Mesenteric fat pad (tissue), 1 donor: ENCODE measurements around the gene TTC17. TPM values are rescaled to one million over a fixed set of nuclear protein-coding genes. Genes with fewer than 3 reads are reported as not detected.
"Not testable (repeated sequence)": the region's sequence is repeated elsewhere in the genome, so short reads cannot be mapped to it uniquely, and the experiment has no call there.

Experiments
- DNase-seq: peaks from one replicate; pipeline ENCODE4 v3.0.0-alpha.2; 2020; ENCODE audit warnings: low spot score
- total RNA-seq: library from RNA; stranded (reverse); fragmentation: NEBNext Ultra II Directional; extraction: Animal tissue kit (Norgen Biotek cat#: 25700); gene quantifications from one replicate; pipeline ENCODE4 v1.2.1, GENCODE V29; 2021
- donor health status: DM: yes; HTN: yes; CAD: no.

Gene TTC17
- total RNA-seq, 1 donor from 2014 or later, result 69.3 TPM

DNA sequence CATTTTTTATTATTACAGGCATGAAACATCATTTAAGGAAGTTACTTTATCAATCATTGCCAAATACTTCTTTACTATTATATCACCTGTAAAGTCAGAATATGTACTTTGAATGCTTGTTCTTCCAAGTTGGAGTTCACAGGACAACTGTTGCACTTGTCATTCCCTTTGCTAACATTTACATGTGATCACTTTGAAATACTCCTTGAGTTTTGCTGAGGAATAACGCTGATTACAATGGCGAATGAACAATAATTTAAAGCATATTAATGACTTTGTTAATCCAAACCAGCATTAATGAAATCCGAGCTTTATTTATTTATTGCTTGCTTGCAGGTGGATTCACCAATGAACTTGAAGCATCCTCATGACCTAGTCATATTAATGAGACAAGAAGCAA, 20.2 kb downstream of the TTC17 start:
- DNase-seq, result no peak

DNA sequence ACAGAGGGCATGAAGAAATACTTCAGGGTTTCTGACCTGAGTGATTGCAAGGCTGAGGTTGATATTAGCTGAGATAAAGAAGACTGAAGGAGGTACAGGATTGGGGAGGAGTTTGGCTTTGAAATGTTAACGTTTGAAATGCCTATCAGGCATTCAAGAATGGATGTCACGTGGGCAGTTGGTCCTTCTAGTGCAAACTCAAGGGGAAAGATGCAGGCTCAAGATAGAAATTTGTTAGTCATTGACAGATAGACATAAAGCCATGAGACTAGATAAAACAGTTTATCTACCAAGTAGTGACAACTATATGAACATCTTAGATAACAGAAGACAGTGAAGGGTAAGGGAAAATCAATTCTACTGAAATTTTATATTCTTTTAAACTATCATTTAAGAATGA, 23.1 kb downstream of the TTC17 start:
- no peak for DNase-seq

DNA sequence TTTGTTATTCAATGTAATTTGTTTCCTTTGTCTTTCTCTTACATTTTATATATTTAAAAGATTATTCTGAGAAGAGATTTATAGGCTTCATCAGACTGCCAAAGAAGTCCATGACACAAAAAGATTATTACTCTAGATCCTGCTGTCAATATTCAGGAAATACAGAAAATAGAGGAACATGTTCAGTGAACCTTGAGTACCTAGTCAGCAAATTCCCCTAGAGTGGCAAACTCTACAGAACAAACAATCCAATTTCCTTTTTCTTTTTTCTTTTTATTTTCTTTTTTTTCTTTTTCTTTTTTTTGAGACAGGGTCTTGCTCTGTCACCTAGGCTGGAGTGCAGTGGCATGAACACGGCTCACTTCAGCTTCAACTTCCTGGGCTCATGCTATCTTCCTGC, 23.9 kb downstream of the TTC17 start:
- no peak for DNase-seq

DNA sequence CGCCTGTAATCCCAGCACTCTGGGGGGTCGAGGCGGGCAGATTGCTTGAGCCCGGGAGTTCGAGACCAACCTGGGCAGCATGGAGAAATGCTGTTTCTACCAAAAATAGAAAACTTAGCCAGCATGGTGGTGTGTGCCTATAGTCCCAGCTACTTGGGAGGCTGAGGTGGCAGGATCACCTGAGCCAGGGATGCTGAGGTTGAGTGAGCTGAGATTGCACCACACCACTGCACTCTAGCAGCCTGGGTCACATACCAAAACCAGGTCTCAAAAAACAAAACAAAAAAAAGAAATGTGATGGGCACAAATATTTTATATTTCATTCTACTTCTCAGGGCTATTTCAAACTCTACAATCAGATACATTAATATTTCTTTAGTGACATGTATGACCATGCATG, 25.7 kb downstream of the TTC17 start:
- DNase-seq, result no peak

DNA sequence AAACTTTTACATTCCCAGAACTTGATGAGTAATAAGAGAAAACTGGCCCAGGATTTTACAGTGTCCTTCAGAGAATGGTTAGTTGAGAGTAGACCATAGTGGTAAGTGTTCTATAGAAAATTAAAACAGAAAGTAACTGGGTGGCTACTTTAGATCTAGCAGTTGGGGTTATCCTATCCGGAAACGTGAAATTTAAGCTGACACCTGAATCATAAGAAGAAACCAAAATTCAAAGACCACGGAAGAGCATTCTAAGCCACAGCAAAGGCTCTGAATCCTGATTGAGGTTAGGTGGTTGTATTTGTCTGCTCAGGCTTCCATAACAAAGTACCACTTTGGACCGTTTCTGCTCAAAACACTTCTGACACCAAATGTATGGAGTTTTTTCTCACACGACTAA, 34.0 kb downstream of the TTC17 start:
- no peak for DNase-seq

DNA sequence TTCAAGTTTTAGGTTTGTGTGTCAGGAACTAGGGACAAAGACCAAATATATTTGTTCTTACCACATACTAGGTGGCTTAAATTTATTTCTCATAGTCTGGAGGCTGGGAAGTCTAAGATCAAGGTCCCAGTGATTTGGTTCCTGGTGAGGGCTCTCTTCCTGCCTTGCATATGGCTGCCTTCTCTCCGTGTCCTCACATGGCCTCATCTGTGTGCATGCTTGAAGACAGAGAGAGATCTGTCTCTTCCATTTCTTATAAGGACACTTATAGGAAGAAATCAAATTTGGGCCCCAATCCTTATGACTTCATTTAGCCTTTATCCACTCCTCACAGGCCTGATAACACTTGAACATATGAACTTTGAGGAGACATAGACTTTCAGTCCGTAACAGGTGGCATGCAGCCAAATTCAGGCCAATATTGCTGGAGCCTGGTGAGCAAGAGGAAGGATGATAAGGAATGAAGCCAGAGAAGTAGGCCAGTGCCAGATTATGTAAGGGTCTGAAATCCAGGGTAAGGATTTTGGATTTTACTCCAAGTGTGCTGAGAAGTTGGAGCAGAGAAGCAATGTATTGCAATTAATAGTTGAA, 35.1 kb downstream of the TTC17 start:
- DNase-seq, result no peak

DNA sequence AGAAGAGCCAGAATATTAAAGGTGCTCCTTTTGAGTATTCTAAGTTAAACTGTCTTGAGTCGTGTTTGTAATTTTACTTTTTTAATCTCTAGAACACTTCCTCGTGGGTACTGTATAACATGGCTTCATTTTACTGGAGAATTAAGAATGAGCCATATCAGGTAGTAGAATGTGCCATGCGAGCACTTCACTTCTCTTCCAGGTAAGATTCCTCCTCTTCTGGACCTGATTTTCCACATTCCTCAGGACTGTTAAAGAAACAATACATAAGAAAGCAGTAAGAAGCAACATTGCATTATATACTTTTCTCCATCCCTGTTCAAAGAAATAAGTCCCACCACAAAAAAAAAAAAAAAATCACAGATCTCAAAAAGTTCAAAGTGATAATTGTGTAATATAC, 37.9 kb downstream of the TTC17 start:
- DNase-seq, result no peak

DNA sequence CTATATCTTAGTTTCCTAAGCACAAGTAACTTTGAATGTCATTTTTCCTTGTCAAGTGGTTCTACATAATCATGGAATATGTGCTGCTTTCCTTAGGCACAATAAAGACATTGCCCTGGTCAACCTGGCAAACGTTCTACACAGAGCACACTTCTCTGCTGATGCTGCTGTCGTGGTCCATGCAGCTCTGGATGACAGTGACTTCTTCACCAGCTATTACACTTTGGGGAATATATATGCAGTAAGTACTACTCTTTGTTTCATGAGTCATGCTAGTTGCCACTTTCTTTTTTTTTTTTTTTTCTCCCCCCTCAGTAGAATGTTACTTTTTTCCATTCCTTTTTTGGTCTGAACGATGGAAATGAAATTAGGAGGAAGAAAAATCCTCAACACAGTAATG, 38.5 kb downstream of the TTC17 start:
- DNase-seq, result no peak

DNA sequence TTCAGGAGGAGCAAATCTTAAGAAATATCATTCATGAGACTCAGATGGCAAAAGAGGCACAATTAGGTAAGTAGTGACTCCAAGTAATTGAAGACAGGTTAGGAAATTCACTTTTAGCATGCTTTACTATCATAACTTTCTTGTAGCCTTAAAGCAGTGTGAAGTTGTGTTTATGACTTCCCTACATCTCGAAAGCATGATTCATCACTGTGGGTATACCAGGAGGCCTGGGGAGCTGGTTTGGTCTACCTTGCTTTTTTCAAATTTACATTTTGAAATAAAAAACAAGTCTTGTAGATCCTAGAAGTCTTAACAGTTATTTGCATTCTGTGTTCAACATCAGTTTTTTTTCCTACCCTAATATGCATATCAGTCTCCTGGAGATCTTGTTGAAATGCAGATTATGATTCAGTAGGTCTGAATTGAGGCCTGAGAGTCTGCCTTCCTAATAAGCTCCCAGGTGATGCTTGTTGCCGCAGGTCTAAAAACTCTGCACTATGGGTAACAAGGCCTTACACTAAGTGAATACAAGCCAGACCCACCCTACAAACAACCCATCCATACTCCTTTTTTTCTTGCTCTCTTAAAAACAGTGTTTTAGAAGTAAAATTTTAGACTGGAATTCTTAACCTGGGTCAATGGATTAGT, 41.4 kb downstream of the TTC17 start:
- DNase-seq, result no peak

DNA sequence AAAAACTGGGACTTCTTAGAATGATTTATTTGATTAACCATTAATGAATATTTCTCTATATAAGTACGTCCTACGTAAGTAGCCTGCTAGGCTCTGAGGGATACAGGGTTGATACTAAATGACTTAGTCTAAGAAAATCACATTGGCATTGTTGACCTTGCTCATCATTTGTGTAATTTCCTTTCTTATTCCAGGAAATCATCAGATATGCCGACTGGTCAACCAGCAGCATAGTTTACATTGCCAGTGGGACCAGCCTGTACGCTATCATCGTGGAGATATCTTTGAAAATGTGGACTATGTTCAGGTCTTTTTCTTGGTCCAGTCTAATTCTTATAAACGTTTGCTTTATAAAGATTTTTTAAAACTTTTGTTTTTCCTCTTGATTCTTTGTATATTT, 42.5 kb downstream of the TTC17 start:
- no peak for DNase-seq

DNA sequence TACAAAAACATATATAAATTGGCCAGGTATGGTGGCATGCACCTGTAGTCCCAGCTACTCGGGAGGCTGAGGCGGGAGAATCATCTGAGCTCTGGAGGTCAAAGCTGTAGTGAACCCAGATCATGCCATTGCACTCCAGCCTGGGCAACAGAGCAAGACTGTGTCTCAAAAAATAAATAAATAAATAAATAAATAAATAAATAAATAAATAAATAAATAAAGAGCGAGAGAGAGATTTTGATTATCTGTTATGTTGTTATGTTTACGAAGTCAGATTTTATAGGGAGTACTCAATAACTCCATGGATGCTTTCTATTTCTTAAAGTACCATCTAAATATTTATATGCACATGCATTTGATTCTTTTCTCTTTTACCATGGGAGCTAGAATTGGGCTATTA, 43.1 kb downstream of the TTC17 start:
- not testable (repeated sequence) for DNase-seq

DNA sequence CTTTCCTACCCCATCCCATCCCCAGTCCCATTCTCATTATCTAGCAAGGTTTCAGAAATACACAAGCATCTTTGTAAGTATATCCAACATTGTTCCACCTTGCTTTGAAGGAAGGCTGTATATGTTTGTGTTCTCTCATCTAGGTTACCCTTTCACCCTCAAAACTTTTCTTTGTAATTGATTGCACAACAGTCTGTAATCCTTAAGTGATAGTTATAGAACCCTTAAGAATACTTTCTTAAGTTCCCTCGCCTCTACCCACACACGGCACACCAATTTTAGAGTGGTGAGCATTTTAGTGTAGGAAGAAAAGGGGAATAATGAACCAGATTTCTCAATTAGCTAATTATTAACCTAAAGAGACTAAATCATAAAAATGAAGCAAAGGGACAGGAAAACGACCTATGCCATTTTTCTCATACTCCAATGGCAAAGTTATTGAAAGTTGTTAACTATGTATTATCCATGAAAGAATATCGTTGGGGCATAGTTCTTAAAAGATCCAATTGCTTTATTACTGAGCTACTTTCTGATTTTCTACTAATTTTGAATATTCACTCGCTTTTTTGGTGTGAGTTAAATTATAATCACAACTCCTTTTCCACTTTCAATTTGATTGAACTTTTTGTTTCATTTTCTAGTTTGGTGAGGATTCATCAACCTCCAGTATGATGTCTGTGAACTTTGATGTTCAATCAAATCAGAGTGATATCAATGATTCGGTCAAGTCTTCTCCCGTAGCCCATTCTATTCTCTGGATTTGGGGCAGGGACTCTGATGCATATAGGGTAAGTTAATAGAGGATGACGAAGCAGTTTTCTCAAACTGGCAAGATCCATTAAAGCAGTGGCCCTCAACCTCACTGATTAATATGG, 44.9 kb downstream of the TTC17 start:
- no peak for DNase-seq

DNA sequence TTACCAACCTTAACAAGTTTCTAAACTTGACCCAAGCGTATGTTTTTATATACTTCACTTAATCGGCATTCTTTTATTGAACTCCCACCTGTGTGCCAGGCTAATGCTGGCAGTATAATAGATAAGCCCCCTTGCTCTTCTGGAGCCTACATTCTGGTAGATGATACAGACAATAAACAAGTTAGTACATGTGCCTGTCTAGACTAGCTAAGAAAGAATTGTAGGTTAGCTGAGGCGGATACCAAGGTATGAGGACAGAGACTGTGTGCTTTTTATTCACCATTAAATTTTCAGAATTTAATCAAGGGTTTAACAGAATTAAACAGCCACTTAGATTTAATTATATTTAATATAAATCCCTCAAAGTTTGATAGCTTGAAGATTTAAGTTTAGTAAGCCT, 45.7 kb downstream of the TTC17 start:
- DNase-seq, result no peak

DNA sequence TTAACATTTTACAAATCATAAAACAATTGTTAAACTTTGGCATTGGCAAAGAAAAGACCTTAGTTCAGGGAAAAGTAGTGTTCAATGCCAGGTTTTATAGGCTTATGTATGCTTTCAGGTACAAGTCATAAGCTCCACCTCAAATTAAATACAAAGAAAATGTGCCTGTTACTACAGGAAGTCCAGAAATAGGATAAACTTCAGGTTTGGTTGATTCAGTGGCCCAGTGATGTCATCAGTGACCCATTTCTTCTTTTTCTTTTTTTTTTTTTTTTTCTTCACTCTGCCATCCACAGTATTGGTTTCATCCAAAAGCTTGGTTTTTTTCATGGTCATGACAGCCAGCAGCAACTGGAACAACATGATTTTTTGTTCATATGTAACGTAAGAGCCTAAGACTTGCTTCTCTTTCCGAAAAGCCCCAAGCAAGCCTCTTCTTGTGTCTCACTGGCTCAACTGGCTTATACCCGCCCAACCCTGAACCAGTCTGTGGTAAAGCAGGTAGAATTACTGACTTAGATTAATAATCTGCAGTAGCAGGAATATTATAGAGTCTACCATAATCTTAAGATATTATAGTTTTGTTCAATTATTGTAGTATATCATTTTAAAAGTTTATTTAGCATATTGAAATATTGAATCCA, 46.2 kb downstream of the TTC17 start:
- DNase-seq, result no peak

DNA sequence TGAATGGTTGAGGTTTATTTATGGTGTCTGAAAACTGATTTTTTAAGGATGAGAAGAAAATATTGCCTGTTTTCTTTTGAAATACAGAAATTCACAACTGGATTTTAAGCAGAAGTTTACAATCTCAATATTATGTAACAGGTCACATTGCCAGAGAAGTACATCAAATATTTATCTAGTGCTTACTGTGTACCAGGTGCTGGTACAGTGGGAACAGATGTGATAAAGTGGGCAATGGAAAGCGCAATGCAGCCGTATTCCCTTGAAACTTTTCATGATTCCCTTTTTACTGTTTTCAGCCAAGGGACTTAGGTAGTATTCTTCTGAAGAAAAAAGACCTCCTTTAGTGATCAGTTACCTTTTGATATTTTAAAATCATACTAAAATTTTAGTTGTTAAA, 49.6 kb downstream of the TTC17 start:
- no peak for DNase-seq

DNA sequence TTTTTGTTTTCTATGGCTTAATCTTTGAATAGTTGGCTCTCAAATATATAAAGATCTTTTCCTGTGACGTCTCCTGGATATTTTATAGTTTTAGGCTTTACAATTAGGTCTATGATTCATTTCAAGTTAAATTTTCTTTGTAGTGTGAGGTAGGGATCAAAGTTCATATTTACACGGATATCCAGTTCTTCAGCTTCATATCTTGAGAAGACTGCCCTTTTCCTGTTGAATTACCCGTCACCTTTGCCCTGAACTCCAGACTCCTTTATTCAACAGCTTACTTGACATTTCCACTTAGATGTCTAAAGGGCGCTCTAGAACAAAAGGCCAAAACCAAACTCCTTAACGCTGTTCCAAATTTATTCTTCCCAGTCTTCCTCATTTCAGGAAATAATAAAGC, 51.7 kb downstream of the TTC17 start:
- DNase-seq, result no peak

DNA sequence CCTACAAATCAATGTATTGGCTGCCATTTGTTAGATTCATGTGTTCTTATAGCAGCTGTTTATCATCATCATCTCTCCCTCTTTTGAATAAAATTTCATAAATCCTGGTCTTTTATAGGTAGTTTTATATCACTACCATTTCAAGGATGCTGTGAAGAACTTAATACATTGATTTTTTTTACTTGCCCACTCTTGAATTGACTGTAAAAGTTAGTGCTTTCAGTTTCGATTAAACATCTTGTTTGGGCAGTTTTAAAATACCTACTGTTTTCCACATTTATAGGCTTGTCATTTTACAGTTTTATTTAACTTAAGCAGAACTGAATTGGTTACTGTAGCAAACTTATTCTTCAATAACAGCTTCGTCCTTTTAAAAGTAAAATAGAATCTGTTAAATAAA, 59.5 kb downstream of the TTC17 start:
- no peak for DNase-seq

DNA sequence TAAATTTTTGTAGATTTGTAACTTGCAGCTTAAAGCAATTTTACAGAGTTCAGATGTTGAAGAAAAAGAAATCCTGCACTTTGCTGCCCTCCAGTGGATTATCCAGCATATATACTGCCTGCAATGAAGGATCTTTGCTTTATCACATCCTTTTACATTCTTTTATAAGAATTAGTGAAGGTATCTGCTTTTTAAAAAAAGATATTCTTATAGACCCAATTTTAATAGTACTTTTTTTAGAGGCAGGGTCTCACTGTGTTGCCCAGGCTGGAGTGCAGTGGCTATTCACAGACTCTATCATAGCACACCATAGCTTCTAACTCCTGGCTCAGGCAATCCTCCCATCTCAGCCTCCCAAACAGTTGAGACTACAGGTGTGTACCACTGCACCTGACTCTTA, 60.7 kb downstream of the TTC17 start:
- DNase-seq, result no peak

DNA sequence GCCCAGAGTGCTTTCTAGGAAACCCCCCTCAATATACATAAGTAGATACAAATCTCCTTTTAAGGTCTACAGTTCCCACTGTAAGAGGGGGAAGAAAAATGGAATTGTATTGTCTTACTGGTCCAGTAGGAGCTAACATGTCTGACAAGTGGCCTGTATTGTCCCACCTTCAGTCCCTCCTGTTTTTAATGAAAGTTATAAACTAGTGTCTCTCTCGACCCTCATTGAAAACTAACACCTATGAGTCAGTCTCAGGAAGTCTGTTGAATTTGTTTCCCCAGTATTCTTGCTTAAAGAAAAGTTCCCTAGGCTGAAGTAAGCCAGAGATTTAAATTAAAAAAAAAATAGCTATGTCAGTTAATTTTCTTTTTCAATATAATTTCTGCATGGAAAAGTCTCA, 69.3 kb downstream of the TTC17 start:
- no peak for DNase-seq

DNA sequence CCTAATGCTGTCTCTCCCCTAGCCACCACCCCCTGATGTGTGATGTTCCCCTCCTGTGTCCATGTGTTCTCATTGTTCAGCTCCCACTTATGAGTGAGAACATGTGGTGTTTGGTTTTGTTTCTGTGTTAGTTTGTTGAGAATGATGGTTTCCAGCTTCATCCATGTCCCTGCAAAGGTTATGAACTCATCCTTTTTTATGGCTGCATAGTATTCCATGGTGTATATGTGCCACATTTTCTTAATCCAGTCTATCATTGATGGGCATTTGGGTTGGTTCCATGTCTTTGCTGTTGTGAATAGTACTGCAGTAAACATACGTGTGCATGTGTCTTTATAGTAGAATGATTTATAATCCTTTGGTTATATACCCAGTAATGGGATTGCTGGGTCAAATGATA, 72.2 kb downstream of the TTC17 start:
- not testable (repeated sequence) for DNase-seq

DNA sequence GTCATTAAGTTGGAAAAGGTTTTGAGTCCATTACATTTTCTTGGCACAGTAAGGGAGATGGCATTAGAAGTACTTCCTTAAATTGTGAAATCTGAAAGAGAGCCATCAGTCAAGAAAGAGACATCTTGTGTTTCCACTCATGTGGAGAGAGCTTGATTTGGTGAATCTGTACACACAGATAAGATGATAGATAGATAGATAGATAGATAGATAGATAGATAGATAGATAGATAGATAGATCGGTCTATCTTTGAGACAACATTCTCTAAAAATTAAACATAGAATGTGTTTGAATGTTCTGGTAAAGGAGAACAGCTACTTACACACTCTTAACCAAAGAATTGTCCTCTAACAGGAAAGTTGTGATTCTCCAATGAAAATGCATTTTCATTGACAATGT, 76.2 kb downstream of the TTC17 start:
- no peak for DNase-seq

DNA sequence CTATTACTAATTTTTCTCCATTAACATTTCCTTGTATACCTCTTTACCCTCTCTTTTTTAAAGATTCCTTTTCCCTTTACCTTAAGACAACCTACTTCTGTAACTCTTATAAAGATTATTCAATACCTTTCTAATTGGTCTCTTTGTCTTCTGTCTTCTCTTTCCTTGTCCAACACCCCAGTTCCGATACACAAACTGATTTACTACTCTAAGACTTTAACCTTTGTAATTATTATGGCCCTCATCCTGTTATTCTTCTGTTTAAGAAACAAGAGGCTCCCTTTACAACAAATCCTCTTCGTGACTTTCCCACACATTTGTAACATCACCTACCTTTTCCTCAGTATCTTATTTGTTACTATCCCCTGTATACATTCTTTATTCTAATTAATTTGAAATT, 81.8 kb downstream of the TTC17 start:
- DNase-seq, result no peak
